Brain microvascular endothelial cell (primary cell): ENCODE results near the gene MAMSTR.
A peak's percentile ranks its signal among the peaks of the same experiment; 100 is the strongest.

Experiments used
- DNase-seq: peaks from one replicate; pipeline ENCODE4 v3.0.0-alpha.2; 2020
- H3K27ac ChIP-seq: fragments of 250-450 bp; sonication (Bioruptor Pico); 2 replicates; pipeline ENCODE4 v1.5.1; 2020; ENCODE audit warnings: mild to moderate bottlenecking, moderate library complexity
- H3K27me3 ChIP-seq: fragments of 250-450 bp; sonication (Bioruptor Pico); replicated peaks from 2 replicates; pipeline ENCODE4 v1.5.1; 2020; ENCODE audit warnings: mild to moderate bottlenecking
- H3K36me3 ChIP-seq: fragments of 250-450 bp; sonication (Bioruptor Pico); replicated peaks from 2 replicates; pipeline ENCODE4 v1.5.1; 2020; ENCODE audit warnings: mild to moderate bottlenecking
- H3K4me3 ChIP-seq: 2 replicates; pipeline ENCODE4 v1.5.1; 2011; ENCODE audit warnings: low read depth, mild to moderate bottlenecking, control low read depth, low read length, moderate library complexity
- CTCF ChIP-seq: IDR thresholded peaks from 2 replicates; pipeline ENCODE4 v1.5.1; 2011; ENCODE audit warnings: low read depth, mild to moderate bottlenecking, moderate library complexity, low read length, control low read depth, inconsistent platforms; ENCODE audit errors: missing control alignments
- in situ Hi-C: cut with HindIII; loops from 2 replicates; pipeline ENCODE4 v1.10.0; 2017; ENCODE audit warnings: low sequenced_read_pairs, low pct_ligation_motif_present

The MAMSTR gene

GRCh38 chr19:48711106-48711662 is 8.3 kb downstream of the MAMSTR start:
- in situ Hi-C loops: no loop called here
- Histone ChIP-seq H3K27ac (no peak overlapping the region), H3K36me3 (no peaks in the 10 kb centered on the region)

GRCh38 chr19:48708471-48708870 is 11.1 kb downstream of the MAMSTR start:
- in situ Hi-C loops: no loop called here
- no peaks in the 10 kb centered on the region for H3K27me3 ChIP-seq
- H3K36me3 ChIP-seq: no peaks in the 10 kb centered on the region
- no peak overlapping the region for H3K4me3 ChIP-seq
- DNase-seq: no peak
- no peak overlapping the region for H3K27ac ChIP-seq
- no peak for TF ChIP-seq CTCF

More at GRCh38 chr19:48711106-48711662, 8.3 kb downstream of the MAMSTR start:
- DNase-seq: no peak
- no peak for TF ChIP-seq CTCF
- no peaks in the 10 kb centered on the region for H3K27me3 ChIP-seq
- H3K4me3 ChIP-seq: no peak overlapping the region

- no peak for TF ChIP-seq CTCF
- DNase-seq: no peak
- H3K4me3 ChIP-seq: no peak overlapping the region
- no peak overlapping the region for H3K27ac ChIP-seq
- in situ Hi-C loops: no loop called here
- no peaks in the 10 kb centered on the region for H3K27me3 ChIP-seq
- no peaks in the 10 kb centered on the region for H3K36me3 ChIP-seq
Measured at GRCh38 chr19:48705431-48705830, 14.1 kb downstream of the MAMSTR start.

GRCh38 chr19:48703316-48703715 is 16.2 kb downstream of the MAMSTR start:
- Histone ChIP-seq H3K36me3 (no peaks in the 10 kb centered on the region), H3K27me3 (no peaks in the 10 kb centered on the region), H3K27ac (no peak overlapping the region), H3K4me3 (no peak overlapping the region)
- TF ChIP-seq CTCF: no peak
- in situ Hi-C loops: no loop called here
- DNase-seq: no peak

GRCh38 chr19:48702701-48703100 is 16.8 kb downstream of the MAMSTR start:
- DNase-seq: no peak
- TF ChIP-seq CTCF: no peak
- in situ Hi-C loops: no loop called here
- no peak overlapping the region for H3K27ac ChIP-seq
- no peaks in the 10 kb centered on the region for H3K27me3 ChIP-seq
- no peaks in the 10 kb centered on the region for H3K36me3 ChIP-seq
- no peak overlapping the region for H3K4me3 ChIP-seq

- Histone ChIP-seq H3K36me3 (no peaks in the 10 kb centered on the region), H3K27me3 (no peaks in the 10 kb centered on the region), H3K27ac (no peak overlapping the region), H3K4me3 (no peak overlapping the region)
- DNase-seq: peak; percentile 53
- in situ Hi-C loops: no loop called here
- no peak for TF ChIP-seq CTCF
Measured at GRCh38 chr19:48698046-48698445, 21.5 kb downstream of the MAMSTR start.
